Osteoblast (primary cell): Measurements from ENCODE around the gene NPEPL1. TPM values are rescaled to one million over a fixed set of nuclear protein-coding genes. Genes with fewer than 3 reads are reported as not detected.

Source experiments
- DNase-seq: peaks from one replicate; pipeline ENCODE4 v3.0.0; 2011; ENCODE audit warnings: low spot score, mixed read lengths; ENCODE audit not compliant: insufficient read length; ENCODE audit errors: missing footprints
- H2AFZ ChIP-seq: 2 replicates; pipeline ENCODE4 v1.6.0; 2011; ENCODE audit warnings: mild to moderate bottlenecking, low read length
- H3K27ac ChIP-seq: 2 replicates; pipeline ENCODE4 v1.5.1; 2011; ENCODE audit warnings: mild to moderate bottlenecking, low read depth, low read length, moderate library complexity
- H3K27me3 ChIP-seq: 2 replicates; pipeline ENCODE4 v1.6.0; 2012; ENCODE audit warnings: mild to moderate bottlenecking, control low read depth, inconsistent platforms, low read length, moderate library complexity; ENCODE audit not compliant: insufficient read depth
- H3K36me3 ChIP-seq: 2 replicates; pipeline ENCODE4 v1.5.1; 2011; ENCODE audit warnings: mild to moderate bottlenecking, low read length, control low read depth, moderate library complexity; ENCODE audit not compliant: insufficient read depth
- H3K4me1 ChIP-seq: 2 replicates; pipeline ENCODE4 v1.5.1; 2011; ENCODE audit warnings: mild to moderate bottlenecking, low read length, control low read depth, moderate library complexity; ENCODE audit not compliant: insufficient read depth
- H3K4me2 ChIP-seq: 2 replicates; pipeline ENCODE4 v1.6.0; 2011; ENCODE audit warnings: mild to moderate bottlenecking, low read length; ENCODE audit not compliant: insufficient read depth
- H3K4me3 ChIP-seq: fragments of 200-600 bp; sonication (generic); 3 replicates; pipeline ENCODE4 v1.5.1; 2012; ENCODE audit warnings: mild to moderate bottlenecking, low read length, inconsistent platforms; ENCODE audit not compliant: insufficient read depth
- H3K79me2 ChIP-seq: 2 replicates; pipeline ENCODE4 v1.6.0; 2012; ENCODE audit warnings: mild to moderate bottlenecking, low read length, control low read depth, inconsistent platforms; ENCODE audit not compliant: insufficient read depth
- H3K9me3 ChIP-seq: 2 replicates; pipeline ENCODE4 v1.5.1; 2011; ENCODE audit warnings: low read depth, low read length, control low read depth
- H4K20me1 ChIP-seq: 2 replicates; pipeline ENCODE4 v1.6.0; 2012; ENCODE audit warnings: mild to moderate bottlenecking, low read length, control low read depth; ENCODE audit not compliant: insufficient read depth
- CTCF ChIP-seq: IDR thresholded peaks from 2 replicates; pipeline ENCODE4 v1.5.1; 2011; ENCODE audit warnings: mild to moderate bottlenecking, low read depth, low read length, moderate library complexity; ENCODE audit errors: extremely low read depth
- total RNA-seq: library from RNA; depleted of rRNA; stranded (reverse); fragments of >200 nt; gene quantifications from 2 replicates; pipeline ENCODE4 v1.2.3, GENCODE V29; 2012

Gene NPEPL1
- total RNA-seq, 1 donor, result 29.7 TPM

DNA sequence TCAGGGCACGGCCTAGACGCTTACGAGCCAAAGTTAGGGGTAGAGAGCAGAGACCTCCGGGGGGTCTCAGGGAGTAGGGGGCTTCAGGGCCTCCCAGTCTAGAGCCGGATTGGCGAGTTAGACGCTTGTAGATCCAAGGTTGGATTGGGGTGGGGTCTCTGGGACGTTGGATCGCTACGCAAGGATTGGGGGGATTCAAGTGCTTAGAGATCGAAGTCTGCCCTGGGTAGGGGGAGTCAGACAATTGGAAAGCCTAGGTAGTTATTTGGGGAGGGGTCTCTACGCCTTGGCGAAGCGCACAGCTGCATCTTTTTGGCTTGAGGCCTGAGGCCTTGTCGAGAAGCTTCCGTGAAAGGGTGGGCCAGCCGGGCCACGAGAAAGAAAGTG is 41.0 kb upstream of the NPEPL1 start:
- peak overlapping the region; percentile 95 for H3K4me3 ChIP-seq
- peak overlapping the region; percentile 80 for H2AFZ ChIP-seq

GRCh38 chr20:58651946-58652605 is 40.5 kb upstream of the NPEPL1 start:
- Histone ChIP-seq H3K27me3 (no peaks in the 10 kb centered on the region), H3K9me3 (no peaks in the 10 kb centered on the region), H3K27ac (peak overlapping the region; percentile 90), H3K4me1 (peaks cover 50% of the 10 kb centered on the region), H4K20me1 (peaks cover 8% of the 10 kb centered on the region), H3K4me2 (peak overlapping the region; percentile 98), H2AFZ (peak overlapping the region; percentile 81), H3K36me3 (no peaks in the 10 kb centered on the region), H3K4me3 (peak overlapping the region; percentile 95), H3K79me2 (peaks cover 60% of the 10 kb centered on the region)
- peak; percentile 95 for DNase-seq
- TF ChIP-seq CTCF, result no peak

More for the DNA sequence above, 41.0 kb upstream of the NPEPL1 start:
- no peak for TF ChIP-seq CTCF
- H4K20me1 ChIP-seq, result peaks cover 8% of the 10 kb centered on the region
- H3K27ac ChIP-seq, result peak overlapping the region; percentile 90
- H3K4me2 ChIP-seq, result peak overlapping the region; percentile 98
- H3K27me3 ChIP-seq, result no peaks in the 10 kb centered on the region
- DNase-seq, result no peak
- H3K79me2 ChIP-seq, result peaks cover 55% of the 10 kb centered on the region
- H3K36me3 ChIP-seq, result no peaks in the 10 kb centered on the region
- H3K4me1 ChIP-seq, result peaks cover 45% of the 10 kb centered on the region
- H3K9me3 ChIP-seq, result no peaks in the 10 kb centered on the region

DNA sequence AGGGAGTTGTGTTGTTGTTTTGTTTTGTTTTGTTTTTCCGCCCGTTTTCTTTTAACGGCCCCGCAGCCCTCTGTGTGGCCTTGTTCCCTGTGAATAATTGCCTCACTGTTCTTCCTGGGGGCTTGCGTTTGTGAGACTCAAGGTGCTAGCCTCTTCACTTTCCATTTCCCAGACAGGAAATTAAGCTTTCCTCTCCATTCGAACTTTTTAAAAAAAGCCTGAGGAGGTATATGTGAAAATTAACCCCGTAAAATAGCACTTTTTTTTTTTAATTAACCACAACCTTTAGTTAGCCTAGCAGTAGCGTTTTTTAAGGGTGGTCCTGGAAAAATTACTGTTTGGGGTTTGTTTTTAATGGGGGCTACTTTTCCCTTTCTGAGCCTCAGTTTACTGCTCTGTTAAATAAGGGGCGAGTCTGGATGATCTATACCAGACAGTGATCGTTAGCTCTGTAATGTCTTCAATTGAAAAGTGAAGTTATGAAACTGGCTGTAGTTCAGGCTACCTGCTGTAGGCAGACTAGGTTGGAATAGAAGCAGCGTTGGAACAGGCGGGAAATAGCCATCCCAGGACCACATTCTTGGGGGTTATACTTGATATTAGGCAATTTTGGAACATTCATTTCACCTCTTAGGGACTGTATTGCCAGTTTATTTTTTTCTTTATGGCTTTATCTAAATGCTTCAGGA is 39.9 kb upstream of the NPEPL1 start:
- H3K4me1 ChIP-seq, result peaks cover 46% of the 10 kb centered on the region
- peak overlapping the region; percentile 95 for H3K4me3 ChIP-seq
- DNase-seq, result no peak
- H3K9me3 ChIP-seq, result no peaks in the 10 kb centered on the region
- peaks cover 8% of the 10 kb centered on the region for H4K20me1 ChIP-seq
- TF ChIP-seq CTCF, result no peak
- peak overlapping the region; percentile 90 for H3K27ac ChIP-seq
- no peaks in the 10 kb centered on the region for H3K27me3 ChIP-seq
- peaks cover 67% of the 10 kb centered on the region for H3K79me2 ChIP-seq
- peak overlapping the region; percentile 98 for H3K4me2 ChIP-seq
- H2AFZ ChIP-seq, result peak overlapping the region; percentile 81
- no peaks in the 10 kb centered on the region for H3K36me3 ChIP-seq

GRCh38 chr20:58654337-58654736 is 38.3 kb upstream of the NPEPL1 start:
- peaks cover 8% of the 10 kb centered on the region for H4K20me1 ChIP-seq
- no peak for TF ChIP-seq CTCF
- H3K4me2 ChIP-seq, result peak overlapping the region; percentile 98
- H3K79me2 ChIP-seq, result peaks cover 83% of the 10 kb centered on the region
- no peak overlapping the region for H3K27ac ChIP-seq
- H3K9me3 ChIP-seq, result no peaks in the 10 kb centered on the region
- no peaks in the 10 kb centered on the region for H3K27me3 ChIP-seq
- H3K4me3 ChIP-seq, result no peak overlapping the region
- H3K36me3 ChIP-seq, result no peaks in the 10 kb centered on the region
- DNase-seq, result no peak
- no peak overlapping the region for H2AFZ ChIP-seq
- H3K4me1 ChIP-seq, result peaks cover 42% of the 10 kb centered on the region
